UCSD-AML1 (cell line): Measurements from ENCODE around the gene LRRC3B.
"Not testable (repeated sequence)": the region's sequence is repeated elsewhere in the genome, so short reads cannot be mapped to it uniquely, and the experiment has no call there.

Experiments
- DNase-seq: peaks from one replicate; lab custom pipeline; 2025; ENCODE audit not compliant: unreplicated experiment; lab: John Stamatoyannopoulos, UW

LRRC3B gene, protein sequence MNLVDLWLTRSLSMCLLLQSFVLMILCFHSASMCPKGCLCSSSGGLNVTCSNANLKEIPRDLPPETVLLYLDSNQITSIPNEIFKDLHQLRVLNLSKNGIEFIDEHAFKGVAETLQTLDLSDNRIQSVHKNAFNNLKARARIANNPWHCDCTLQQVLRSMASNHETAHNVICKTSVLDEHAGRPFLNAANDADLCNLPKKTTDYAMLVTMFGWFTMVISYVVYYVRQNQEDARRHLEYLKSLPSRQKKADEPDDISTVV

GRCh38 chr3:26622621-26623418 lies at the start of gene LRRC3B:
Gene LRRC3B, plus strand, starts transcription at chr3:26622772. Its CDS starts 86,901 bp downstream, at chr3:26709673.
- no peak for DNase-seq

- no peak for DNase-seq
Observed at GRCh38 chr3:26574766-26575165, 47.8 kb upstream of the LRRC3B start.

GRCh38 chr3:26579116-26579515 lies 43.5 kb upstream of the LRRC3B start:
- no peak for DNase-seq

DNA sequence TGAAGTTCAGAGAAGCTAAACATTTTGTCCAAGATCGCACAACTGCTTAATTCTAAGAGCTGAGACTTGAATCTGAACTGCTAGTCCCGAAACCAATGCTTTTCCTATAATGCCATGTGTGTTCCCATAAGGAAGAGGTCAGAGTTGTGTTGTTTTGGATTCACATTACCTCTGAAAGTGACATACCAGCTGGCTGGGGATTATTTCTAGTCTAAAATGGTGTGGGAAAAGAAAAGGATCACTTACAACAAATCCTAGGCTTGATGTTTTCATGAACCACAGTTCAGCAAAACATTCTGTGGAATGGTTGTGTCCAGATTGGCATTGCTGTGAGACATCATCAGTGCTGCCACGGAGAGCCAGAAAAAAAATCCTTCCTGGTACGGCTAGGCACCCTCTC lies 35.0 kb upstream of the LRRC3B start:
- DNase-seq = no peak

DNA sequence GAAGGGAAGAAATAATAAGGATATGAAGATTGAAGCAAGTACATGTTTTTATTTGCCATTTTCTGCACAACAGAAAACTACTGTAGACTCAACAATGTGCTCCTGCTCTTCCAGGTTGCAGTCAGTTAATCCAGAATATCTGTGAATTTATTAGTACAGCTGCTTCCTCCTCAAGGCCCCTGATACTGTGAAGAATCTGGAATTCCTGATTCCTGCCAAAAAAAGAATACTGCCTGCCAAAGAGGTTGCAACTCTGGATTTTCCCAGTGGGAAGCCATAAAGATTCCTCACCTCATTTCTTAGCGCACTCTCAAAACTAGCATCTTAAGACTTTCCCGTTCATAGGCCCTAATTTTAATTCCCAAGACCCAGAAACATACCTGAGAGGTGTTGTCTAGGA lies 33.6 kb upstream of the LRRC3B start:
- no peak for DNase-seq

DNA sequence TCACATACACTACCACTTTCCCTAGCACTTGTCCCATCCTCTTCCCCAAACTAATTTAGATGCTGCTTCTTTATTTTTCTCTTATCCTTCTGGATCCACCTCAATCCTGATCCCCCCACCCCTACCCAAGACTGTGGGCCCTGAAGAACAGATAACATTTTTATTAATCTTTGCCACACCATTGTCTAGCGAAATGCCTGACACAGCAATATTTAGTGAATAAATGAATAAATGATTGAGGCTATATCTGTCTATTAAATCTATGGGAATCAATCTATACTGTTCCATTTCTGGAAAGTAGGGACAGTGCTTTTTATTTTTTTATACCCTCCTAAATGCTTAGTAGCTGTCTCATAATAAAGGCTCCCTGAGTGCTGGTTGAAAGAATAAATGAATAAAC lies 32.9 kb upstream of the LRRC3B start:
- DNase-seq = no peak

DNA sequence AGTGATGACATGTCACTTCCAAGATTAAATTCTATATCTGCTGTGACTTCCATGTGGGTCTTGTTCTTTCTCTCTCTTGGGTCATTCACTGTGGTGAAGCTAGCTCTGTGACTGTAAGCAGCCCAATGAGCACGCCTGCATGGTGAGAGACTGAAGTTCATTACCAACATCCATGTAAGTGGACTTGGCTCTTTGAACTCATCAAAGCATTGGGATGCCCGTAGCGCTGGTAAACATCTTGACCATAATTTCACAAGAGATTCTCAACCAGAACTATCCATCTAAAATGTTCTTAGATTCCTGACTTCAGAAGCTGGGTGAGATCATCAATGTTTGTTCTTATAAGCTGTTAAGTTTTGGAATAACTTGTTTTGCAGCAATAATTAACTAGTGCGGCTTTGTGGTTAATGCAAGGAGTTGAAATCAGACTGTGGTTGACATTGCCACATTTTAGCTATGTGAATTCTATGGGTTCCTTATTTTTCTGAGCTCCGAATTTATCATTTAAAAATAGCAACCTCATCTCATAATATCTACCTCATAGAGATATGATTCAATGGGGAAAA lies 31.6 kb upstream of the LRRC3B start:
- no peak for DNase-seq

- no peak for DNase-seq
Observed at GRCh38 chr3:26591926-26592325, 30.6 kb upstream of the LRRC3B start.

DNA sequence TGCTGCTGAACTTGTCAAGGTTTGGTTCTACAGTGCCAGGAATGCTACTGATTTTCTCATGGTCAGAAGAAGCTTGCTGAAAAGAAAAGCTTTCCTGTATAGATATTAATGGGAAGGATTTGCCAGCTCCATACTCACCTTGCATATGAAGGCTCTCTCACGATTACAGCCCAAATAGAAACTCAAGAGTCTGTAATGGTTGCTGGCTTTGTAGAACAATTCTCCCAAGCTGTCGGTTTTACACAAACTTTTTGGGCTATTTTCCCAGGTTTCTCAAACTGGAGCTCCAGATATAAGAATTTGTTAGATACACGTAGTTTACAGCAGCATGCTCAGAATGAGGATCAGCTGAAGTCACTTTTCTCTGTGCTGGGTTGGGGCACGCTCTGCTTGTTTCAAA lies 30.1 kb upstream of the LRRC3B start:
- DNase-seq = no peak

DNA sequence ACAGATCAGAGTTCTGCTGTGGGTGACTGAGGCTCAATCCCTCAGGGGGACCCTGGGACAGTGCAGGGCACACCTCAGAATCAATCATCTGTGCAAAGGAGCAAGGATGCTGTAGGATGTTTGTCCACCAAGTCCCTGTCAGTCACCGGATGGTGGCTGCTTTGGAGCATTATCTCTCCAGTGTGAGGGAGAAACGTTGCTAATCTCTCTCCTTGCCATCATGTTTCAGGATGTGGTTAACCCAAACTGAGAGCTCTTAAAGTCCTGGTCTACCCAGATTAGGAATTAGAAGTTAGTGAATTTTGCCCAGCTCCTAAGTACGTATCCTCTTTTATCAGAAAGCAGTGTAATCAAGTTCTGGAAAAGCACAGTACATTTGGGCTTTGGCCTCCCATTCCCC lies 26.2 kb upstream of the LRRC3B start:
- peak; percentile 17 for DNase-seq

DNA sequence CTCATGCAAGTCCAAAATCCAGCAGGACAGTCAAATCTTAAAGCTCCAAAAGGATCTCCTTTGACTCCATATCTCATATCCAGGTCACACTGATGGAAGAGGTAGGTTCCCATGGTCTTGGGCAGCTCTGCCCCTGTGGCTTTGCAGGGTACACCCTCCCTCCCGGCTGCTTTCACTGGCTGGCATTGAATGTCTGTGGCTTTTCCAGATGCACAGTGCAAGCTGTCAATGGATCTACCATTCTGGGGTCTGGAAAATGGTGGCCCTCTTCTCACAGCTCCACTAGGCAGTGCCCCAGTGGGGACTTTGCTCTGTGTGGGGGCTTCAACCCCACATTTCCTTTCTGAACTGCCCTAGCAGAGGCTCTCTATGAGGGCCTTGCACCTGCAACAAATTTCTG lies 19.3 kb upstream of the LRRC3B start:
- not testable (repeated sequence) for DNase-seq

- DNase-seq = not testable (repeated sequence)
Observed at GRCh38 chr3:26603771-26604170, 18.8 kb upstream of the LRRC3B start.

DNA sequence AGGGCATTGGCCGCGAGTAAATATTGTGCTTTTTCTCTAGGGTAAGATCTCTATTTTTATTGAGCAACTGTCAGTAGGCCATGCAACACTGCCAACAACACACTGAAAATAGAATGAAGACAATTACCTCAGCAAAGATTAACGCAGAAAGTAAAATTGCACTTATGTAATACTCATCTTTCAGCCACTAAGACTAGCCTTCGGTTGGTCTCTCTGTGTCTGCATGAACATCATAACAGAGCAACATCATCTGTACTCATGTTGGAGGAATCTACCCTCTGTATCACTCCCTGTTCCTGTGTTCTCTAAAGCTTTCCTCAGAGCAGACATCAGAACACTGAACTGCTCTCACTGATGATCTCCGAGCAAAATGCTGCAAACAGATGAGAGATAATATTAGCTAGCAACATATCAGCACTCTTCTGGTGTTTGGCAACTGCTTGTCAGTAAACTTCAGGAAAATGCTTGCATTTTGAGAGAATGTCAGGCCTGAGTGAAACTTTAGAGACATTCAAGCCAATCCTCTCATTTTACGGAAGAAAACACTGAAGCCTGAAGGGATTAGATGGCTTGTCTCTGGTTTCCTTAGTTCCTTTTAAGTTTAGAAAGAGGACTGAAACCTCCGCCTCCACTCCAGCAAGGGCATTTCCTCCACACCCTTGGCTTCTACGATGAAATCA lies 8.4 kb upstream of the LRRC3B start:
- DNase-seq = no peak

GRCh38 chr3:26621176-26621575 lies 1.4 kb upstream of the LRRC3B start:
- DNase-seq = no peak

GRCh38 chr3:26621906-26622620 lies 509 bp upstream of the LRRC3B start:
- DNase-seq = no peak

- DNase-seq = no peak
Observed at GRCh38 chr3:26623419-26624208, 1.0 kb downstream of the LRRC3B start.

GRCh38 chr3:26624209-26624765 lies 1.7 kb downstream of the LRRC3B start:
- no peak for DNase-seq

- no peak for DNase-seq
Observed at GRCh38 chr3:26625187-26625586, 2.6 kb downstream of the LRRC3B start.

DNA sequence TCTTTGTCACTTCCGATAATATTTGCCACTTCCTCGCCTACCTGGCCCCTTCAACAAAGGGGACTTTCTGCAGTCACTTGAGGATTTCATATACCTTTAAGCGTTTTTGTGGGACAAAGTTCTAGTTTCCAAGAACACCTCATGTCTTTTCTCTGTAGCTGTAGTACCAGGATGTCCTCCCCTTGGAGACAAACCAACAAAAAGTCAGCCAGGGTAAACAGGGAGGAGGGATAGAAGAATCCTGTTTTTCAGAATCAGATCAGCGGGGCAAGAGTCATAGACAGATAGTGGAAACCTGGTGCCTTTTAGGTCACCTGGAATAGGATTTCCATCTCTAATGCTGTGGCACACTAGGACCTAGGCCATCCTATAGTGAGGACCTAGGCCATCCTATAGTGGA lies 4.5 kb downstream of the LRRC3B start:
- DNase-seq = no peak

DNA sequence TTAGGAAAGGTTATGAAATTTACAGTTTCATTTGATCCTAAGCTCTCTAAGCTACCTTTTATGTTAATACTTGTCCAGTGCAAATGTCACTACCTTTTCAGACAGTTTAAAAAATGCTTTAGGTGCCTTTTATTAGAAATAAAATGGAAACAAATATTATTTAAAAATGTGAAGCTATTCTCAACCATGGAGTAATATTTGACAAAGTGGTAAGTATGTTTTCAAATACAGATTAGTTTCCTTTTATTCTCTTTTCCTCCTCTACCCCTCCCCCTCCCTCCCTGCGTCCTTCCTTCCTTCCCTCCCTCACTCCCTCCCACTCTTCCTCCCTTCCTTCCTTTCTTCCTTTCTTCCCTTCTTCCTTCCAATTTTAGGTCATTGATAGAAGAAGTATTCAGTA lies 6.3 kb downstream of the LRRC3B start:
- DNase-seq = no peak
